Stimulated activated naive CD4-positive, alpha-beta T cell (primary cell): Measurements from ENCODE around the gene HOXA13.

Experiments used
- DNase-seq, 6 experiments: peaks; one replicate each; lab custom pipeline; 2025; lab: John Stamatoyannopoulos, UW

The HOXA13 gene

GRCh38 chr7:27199849-27200760, at the start of gene HOXA13:
TSS of gene HOXA13 (minus strand) at chr7:27200091. CDS start at chr7:27200077, 14 bp downstream.
- no peak for DNase-seq

GRCh38 chr7:27248911-27249723, 49.2 kb upstream of the HOXA13 start:
- DNase-seq, result no peak

- DNase-seq, result no peak
Observed at GRCh38 chr7:27248427-27248806, 48.5 kb upstream of the HOXA13 start.

GRCh38 chr7:27247452-27248426, 47.8 kb upstream of the HOXA13 start:
- DNase-seq, result no peak

- no peak for DNase-seq
Observed at GRCh38 chr7:27247000-27247399, 47.1 kb upstream of the HOXA13 start.

- no peak for DNase-seq
Observed at GRCh38 chr7:27245798-27246691, 46.2 kb upstream of the HOXA13 start.

GRCh38 chr7:27245124-27245797, 45.4 kb upstream of the HOXA13 start:
- no peak for DNase-seq

- DNase-seq, result no peak
Observed at GRCh38 chr7:27244488-27245123, 44.7 kb upstream of the HOXA13 start.

GRCh38 chr7:27243340-27244163, 43.7 kb upstream of the HOXA13 start:
- no peak for DNase-seq

GRCh38 chr7:27242555-27243339, 42.9 kb upstream of the HOXA13 start, which contains the start of gene EVX1:
TSS of gene EVX1 (plus strand) at chr7:27242802. CDS start at chr7:27243031, 229 bp downstream.
- DNase-seq, result peak in 4 of 6 experiments; percentile 21 to 52 (median 34)

- DNase-seq, result no peak
Observed at GRCh38 chr7:27242154-27242553, 42.3 kb upstream of the HOXA13 start.

- no peak for DNase-seq
Observed at GRCh38 chr7:27241189-27242056, 41.5 kb upstream of the HOXA13 start.

GRCh38 chr7:27240015-27240731, 40.3 kb upstream of the HOXA13 start:
- DNase-seq, result no peak

GRCh38 chr7:27239387-27240014, 39.6 kb upstream of the HOXA13 start:
- peak in 1 of 6 experiments; percentile 11 for DNase-seq

GRCh38 chr7:27238979-27239386, 39.1 kb upstream of the HOXA13 start:
- DNase-seq, result no peak
